HG02623 (cell line): ENCODE results near the gene NSD1.

Experiments used
- ATAC-seq: cut with Tn5 transposase; IDR thresholded peaks from one replicate; pipeline ENCODE4 v1.9.1; 2021; ENCODE audit warnings: moderate library complexity; ENCODE audit not compliant: unreplicated experiment

The NSD1 gene

DNA sequence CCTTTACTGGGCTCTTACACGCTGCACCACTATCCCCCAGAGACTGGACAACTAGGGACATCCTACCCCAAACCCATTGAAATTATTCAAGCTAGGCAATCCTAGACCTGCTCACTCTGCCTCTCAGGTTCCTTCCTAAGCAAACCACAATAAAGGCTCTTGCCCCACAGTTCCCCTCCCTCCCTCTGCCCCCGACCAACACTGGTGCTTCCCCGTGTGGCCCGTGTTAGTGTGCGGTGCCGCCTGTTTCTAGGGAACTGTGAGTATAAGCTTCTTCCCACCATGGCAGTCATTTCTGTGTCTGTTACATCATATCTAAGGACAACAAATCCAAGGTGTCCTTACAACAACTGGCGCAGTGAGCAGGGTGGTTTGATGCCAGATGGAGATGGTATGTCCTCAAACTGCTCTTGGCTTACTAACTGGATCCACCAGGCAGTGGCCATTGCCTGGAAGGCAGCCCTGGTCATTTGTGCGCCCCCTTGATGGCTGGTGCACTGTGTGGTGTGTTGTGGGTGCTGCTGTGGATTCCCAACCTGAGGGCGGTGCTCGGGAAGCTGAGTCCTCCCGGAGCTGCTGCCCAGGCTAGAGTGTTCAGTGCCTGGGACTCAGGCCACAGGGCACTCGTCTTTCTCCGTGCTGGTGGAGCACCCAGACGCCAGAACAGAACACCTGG is 186.5 kb downstream of the NSD1 start:
- ATAC-seq: no peak

DNA sequence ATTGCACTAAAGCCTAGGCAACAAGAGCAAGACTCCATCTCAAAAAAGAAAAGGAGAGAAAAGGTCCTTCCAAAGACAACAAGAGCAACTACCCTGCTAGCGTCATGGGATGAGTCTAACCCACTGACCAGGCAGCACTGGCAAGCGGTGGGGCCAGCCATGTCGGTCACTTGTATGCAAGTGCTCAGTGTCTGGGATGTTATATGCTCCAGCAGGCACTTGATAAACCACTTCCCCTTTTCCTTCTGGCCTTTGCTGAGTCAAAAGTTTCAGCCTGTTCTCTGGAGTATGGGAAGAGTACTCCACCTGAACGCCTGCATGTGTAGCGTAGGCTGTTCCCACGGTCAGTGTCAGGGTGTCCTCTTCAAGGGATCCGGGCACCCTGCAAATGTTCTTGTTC is 187.3 kb downstream of the NSD1 start:
- ATAC-seq: no peak

DNA sequence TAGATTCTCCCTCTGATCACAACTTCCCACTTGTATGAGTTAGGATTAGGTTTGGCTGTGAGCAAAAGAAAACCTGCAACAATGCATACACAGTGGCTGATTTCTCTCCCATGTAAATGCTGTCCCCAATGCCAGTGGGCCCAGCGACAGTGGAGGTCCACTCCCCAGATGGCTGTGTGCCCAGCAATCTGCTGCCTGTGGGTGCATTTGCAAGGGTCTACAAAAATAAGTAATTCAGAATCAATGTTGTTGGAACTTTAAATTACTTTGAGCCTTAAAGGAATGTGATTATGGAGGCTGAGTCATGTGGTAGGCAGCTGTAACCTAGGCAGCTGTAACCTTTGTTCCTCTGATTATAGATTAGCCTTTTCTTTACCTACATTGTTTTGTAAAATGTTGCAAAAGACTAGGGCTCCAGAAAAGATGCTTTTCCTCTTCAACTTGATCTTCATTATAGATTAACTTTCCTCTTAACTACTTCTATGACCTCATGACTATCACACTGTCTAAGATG is 192.4 kb downstream of the NSD1 start:
- no peak for ATAC-seq

DNA sequence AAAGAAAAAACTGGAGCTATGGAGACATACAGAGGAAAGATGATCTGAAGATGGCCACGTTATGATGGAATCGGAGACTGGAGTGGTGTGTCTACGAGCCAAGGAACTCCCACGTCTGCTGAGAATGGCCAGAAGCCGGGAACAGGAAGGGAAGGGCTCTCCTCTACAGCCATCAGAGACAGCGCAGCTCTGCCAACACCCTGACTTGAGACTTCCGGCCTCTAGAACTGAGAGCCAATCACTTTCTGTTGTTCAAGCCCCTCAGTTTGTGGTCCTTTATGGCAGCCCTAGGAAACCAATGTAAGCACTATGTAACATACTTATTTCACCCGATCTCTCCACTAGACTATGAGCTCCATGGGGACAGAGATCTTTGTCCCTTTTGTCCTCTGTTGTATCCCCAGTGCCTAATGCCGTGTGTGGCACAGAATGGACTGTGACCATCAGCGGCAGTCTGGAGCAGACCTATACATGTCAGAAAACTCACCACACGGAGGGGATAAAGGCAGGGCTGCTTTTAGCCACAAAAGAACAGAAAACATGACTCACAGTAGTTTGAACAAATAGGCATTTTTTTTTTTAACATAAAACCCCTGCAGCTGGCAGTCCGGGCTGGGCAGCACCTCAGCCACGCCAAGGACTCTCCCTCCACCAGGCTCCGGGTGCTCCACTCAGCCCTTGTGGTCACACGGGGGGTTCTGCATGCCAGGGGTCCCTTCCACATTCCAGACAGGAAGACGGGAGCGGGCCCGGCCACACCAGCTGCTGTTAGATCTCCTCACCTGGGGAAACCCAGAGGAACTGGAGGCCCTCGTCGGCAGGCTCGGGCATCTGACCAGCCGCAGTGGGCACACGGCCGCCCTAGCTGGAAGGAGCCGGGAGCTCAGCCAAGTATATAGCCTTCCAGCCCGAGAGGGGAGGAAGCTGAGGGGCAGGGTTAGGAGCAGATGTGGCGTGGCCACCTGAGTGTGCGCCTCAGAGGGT is 194.3 kb downstream of the NSD1 start:
- ATAC-seq: no peak

DNA sequence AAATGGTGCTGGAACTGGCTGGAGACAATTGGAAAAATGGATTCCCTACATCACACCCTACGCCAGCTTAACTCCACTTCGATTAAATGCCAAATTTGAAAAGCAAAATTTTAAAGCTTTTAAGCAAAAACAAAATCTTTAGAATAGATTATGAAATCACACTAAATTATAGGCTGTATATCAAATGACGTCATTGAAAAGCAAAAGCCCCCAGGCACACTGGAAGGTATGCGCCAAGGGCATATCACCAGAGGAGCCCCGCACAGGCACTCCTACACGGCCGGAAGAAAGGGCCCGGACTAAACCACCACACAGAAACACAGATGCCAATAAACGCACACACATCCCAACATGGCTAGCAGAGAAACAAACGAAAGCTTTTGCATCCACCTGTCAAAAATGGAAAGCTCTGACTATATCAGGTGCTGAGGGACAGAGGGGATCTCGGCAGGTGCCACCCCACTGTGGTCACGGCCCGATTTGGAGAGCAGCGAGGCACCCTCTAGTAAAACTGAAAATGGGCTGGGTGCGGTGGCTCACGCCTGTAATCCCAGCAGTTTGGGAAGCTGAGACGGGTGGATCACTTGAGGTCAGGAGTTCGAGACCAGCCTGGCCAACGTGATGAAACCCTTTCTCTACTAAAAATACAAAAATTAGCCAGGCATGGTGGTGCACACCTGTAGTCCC is 195.1 kb downstream of the NSD1 start:
- ATAC-seq: no peak

DNA sequence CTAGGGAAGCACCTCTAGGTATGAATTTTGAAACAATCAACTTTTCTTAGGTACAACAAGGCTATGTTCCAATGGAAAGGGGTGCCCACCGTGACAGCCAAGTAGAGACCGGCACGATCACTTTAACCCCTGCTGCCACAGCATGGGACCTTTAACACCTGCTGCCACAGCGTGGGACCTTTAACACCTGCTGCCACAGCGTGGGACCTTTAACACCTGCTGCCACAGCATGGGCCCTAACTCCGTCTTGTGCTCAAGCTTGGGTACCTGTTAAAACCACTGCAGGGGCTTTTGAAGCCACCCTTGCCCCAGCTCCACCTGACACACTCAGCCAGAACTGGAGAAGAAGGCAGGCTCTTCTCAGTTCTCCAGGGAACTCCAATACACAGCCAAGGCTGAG is 196.3 kb downstream of the NSD1 start:
- ATAC-seq: no peak

DNA sequence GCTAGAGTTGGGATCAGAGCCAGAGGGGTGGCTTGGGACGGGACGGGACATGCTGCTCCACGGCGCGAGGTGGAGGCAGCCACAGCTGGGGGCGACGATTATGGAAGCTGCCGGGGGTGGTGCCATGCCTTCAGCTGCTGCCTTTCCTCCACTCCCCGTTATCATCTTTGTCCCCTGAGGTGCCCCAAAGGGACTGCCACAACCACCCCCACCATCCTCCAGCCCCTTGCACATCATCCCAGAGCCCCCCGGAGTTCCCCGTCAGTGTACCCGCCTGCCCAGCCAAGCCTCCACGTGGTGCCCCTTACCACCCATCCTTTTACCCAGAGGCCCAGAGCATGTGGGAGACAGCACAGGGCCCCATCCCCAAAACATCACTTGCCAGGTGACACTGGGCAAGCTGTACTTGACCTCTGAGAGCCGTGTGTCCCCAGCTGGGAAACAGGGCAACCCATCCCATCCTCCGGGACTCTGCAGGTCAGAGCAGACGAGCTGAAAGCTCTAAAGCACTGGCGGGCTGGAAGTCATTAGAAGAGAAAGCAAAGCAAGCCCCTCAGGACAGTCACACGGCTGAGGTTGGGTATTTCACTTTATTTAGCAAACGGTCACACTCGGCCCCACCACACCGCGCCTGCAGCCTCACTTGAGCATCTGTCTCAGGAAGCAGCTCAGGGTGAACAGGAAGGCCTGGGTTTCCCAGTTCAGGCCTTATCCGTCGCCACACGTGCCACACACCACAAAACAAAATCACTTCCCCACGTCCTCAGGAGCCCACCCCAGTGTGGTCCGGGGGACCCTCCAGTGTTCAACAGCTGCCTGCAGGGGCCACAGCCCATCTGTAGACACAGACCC is 197.6 kb downstream of the NSD1 start:
- no peak for ATAC-seq

DNA sequence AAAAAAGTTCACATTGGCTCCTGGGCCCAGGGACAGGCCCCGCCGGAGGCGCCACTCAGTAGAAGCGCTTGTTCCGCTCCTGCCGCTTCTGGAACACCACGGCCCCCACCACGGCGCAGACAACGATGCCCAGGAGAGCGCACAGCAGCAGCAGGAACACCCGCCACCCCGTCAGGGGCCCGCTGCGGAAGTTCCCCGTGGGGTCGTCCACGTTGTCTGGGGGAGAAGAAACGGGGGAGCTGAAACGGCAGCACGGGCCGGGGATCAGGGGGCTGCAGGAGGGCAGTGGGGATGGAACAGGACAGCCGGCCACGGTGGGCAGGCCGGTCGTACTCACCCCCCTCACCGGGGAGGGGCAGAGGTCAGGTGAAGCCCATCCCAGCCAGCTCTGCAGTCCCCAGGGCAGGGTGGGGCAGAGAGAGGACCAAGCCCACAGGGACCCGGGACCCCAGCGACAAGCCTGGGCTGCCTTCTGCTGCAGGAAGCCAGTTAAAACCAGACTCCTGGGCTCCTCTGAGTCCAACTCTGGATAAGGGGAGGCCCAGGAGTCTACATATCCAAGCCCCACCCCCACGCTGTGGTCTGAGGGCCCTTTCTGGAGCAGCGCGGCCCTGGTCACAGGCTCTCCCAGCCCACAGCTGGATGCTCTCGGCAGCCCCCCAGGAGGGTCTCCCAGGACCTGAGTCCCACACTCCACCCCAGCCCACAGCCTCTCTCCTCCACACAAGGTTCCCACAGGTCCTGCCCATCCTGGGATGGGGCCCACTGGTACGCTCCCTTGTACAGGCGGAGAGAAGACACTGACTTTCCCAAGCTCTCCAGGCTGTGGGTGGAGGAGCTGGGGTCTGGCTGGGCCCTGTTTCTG is 198.7 kb downstream of the NSD1 start:
- no peak for ATAC-seq

DNA sequence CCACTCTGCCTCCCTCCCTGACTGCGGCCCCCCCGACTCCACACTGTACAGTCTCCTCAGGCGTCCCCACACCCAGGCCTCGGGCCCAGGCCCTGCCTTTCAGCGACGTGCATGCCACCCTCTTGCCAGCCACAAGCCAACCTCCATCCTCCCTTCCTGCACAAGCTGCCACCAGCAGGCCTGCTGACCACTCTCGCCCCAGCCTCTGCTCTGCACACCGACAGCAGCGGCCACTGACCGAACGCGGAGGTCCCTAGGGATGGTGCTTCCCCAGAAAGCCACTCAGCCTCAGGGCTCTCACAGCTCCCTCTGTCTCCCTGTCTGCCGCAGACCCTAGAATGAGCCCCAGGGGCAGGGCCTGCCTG is 199.3 kb downstream of the NSD1 start:
- ATAC-seq: no peak

DNA sequence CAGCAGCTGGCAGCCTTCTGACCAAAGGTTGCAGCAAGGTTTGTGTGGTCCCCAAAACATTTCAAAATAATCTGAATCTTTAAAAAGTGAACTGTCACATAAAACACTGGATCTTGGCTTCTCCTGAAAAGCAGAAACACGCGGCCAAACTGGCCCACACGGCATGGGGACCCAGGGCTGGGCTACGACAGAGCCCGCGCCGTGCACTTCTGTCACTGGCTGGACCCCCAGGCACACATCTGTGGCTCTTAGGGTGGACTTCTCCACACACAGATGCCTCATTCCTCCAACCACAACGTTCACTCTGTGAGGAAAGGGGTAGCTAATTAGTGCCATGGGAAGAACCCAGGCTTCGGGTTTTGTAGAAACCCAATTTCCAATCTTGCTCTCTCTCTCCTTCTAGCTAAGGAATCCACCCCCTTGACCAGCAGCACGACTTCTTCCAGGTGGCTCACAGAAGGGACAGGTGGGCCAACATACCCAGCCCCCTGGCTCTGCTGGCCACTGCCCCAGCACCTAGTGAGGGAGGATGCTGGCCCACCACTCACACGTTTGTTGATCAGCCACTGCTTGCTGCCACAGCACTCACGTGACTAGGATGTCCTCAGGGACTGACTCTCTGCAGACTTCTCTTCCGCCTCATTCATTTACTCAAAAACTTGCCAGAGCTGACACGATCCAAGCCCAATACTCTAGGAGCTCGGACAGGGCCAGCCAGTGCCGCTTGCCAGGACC is 200.0 kb downstream of the NSD1 start:
- no peak for ATAC-seq

DNA sequence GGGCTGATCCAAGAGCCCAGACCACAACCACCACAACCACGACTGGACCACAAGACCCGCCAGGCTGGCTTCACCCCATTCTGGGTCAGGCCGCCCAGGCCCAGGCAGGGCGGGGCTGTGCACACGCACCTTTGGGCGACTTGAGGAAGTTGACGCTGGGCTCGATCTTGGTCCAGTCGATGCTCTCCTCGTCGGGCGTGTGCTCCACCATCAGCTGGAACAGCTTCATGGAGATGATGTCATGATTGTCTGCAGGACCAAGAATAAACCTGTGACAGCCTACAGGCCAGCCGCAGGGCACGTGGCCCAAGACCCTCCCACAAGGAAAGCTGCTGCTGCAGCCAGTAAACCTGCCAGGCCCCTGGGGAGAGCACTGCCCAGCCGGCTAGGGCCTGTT is 200.6 kb downstream of the NSD1 start:
- no peak for ATAC-seq

DNA sequence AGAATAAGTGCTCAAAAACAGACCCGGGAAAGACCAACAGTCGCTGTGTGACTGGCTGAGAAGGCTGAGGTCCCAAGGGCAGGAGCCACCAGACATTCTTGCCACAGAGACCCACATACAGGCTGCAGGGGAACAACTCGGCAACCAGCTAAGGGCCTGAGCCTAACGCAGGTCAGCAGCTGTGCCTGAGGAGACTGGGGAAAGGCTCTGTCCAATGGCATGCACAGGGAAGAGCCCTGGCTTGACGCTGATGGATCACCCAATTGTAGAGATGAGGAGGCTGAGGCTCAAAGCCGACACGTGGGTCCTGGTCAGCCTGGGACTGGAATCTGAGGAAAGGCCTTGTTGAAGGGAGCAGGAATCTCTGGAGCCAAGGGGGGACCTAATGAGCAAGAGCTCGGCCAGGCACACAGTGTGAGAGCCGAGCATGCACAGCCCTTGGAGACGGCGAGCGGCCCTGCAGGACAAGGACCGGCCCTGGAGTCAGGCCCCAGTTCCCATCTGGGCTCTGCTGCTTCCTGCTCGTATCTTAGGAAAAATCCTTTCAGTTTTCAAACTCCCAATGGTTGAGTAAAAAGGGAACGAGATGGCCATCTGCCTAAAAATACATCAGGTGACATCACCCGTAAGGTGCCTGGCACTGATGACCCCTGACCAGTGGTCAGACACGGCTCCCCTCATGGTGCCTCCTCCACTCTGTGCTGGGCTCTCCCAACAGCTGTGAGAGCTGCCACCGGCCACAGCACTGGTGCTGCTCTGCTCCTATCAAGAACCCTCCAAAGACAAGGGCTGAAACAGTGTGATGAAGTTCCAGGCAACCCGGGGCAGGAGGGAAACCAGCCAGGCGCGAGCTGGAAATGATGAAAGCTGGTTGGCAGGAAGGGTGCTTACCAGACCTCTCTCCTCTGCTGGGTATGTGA is 201.5 kb downstream of the NSD1 start:
- ATAC-seq: no peak

DNA sequence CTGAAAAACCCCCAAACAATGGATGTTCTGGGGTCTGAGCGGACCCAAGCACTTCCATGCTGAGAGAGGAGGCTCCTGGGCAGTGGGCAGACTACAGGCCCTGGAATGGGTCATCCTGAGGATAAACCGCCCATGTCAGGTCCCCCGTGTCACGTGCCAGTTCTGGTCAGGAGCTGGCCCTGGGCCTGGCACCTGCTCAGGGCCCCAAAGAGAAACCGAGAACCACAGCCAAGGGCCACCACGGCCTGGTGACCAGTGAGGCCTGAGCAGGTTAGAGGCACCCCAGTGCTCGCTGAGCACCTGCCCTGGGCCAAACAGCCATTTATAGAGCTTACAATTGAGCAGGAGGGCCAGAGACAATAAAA is 202.1 kb downstream of the NSD1 start:
- ATAC-seq: no peak

DNA sequence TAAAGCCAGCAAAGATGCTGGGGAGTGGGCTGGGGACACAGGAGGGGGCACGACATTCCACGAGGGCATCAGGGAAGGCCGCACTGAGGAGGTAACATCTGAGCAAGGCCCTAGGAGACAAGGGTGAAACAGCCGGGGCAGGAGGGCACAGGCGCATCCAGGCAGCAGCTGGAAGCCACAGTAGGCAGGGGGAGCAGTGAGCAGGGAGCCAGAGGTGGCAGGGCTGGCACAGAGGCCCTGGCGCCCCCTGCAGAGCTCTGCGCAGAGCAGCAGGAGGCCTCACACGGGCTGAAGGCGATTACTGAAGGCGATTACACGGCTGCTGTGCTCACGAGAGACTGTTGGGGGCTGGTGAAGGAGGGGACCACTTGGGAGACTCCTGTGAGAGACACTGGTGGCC is 202.5 kb downstream of the NSD1 start:
- no peak for ATAC-seq

DNA sequence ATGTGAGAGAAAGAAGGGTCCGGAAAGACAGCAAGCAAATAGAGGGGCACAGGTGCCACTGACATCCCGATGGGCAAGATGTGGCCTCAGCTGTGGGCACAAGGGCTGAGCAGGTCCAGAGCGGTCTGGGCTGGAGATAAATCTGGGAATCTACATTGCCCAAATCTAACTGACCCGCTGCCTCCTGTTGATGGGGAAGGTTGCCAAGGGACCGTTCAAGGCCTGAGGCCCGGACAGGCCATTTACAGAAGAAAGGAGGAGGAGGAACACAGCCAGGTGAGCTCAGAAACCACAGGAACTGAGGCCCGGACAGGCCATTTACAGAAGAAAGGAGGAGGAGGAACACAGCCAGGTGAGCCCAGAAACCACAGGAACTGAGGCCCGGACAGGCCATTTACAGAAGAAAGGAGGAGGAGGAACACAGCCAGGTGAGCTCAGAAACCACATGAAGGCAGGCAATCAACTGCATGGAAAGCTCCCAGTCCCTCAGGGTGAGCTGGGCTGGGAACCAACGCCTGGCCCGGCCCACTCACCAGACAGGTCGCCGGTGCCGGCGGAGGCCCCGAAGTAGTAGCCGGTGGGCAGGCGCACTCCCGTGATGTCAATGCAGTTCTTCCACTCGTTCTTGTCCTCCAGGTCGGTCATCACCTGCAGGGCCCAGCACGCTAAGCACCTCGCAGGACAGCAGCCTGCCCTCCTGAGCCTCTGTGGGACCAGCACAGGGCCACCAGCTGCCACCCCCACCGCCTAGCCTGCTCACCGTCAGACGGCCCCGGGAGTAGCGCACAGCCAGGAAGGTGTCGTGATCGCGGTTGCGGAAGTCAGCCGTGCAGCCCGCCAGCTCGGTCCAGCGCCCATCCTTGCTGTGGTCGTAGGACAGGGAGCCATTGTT is 203.3 kb downstream of the NSD1 start:
- ATAC-seq: no peak

DNA sequence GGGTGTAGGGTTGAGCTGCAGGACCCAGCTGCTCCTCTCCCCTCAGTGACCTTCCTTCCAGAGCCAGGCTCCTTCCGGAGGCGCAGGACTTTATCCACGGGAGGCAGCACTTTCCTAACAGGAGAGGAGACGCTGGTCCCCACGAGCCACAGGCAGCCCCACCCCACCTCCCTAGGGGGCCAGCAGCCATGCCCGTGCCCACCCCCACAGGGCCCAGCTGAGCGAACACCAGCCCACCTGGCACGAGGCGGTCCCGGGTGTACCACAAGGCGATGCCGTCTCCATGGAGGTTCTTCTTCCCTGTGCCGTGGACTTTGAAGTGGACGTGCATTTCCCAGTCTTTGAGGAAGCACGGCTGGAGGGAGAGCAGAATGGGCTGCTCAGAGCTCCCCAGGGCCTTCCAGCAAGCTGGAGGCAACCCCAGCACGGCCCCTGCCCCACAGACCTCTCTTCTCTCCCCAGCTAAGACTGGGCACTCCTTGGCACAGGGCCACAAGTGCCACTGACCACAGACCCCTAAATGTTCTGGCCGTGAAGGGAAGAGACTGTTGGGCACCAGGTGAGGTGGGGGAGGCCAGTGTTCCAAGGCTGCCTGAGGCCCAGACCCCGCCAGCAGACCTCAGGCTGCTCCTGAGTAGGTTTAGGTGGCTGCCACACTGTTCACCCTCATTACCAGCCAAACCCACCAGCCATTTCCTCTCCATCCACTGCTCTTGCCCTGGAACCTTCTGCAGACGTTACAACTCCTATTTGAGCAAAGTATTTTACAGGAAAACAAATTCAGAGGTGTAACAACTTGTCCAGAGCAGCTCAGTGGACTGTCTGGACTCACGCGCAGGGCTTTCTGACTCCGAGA is 204.9 kb downstream of the NSD1 start:
- no peak for ATAC-seq
